NCI-H82 treated with DMSO at 0.1 percent for 48 hours (cell line): ENCODE data around the gene YIPF2.
A peak's percentile ranks its signal among the peaks of the same experiment; 100 is the strongest.

ENCODE experiments used
- DNase-seq: peaks from one replicate; lab custom pipeline; 2025; ENCODE audit not compliant: unreplicated experiment; lab: John Stamatoyannopoulos, UW

YIPF2 gene

GRCh38 chr19:10911579-10912363 lies 16.7 kb downstream of the YIPF2 start:
- no peak for DNase-seq

GRCh38 chr19:10908380-10908960 lies 20.0 kb downstream of the YIPF2 start:
- DNase-seq: no peak

- DNase-seq: no peak
Measured at GRCh38 chr19:10907925-10908324, 20.5 kb downstream of the YIPF2 start.

DNA sequence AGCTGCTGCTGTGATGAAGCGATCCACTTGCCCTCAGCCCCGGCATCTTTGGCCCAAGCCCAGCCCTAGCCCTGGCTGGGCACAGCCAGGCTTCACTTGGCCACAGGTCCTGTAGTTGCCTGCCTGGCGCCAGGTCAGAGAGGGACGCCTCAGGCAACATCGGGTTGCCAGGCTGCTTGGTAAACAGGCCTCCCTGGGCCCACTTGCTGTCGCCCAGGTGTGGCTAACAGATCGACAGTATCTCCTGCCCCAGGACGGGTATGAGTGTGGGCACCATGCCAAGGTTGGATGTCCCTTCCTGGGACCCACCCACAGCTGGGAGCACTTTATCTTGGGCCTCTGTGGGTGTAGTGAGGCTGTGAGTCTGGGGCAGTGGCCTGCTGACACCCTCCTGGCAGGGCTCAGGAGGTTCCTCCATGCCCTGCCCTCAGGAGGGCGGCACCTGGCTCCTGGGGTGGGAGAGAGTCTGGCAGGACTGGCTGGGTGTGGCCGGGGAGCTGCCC lies 29.2 kb downstream of the YIPF2 start:
- no peak for DNase-seq

DNA sequence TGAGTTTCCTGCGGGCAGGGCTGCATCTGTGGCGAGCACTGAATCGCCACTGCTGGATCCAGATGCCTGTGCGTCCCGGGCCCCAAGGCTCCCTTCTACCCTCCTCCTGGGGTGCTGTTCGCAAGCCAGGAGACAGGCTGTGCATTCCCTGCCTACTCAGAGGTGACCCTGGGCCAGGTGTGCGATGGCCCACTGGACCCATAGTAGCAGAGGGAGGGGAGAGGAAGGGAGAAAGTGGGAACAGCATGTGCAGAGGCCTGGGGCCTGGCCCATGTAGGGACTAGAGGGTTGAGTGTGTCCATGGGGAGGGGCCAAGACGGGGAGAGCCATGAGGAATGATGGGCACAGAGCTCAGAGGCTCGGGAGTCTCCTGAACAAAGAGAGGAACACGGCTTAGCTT lies 29.8 kb downstream of the YIPF2 start:
- DNase-seq: no peak

GRCh38 chr19:10896851-10897526 lies 31.4 kb downstream of the YIPF2 start:
- no peak for DNase-seq

- no peak for DNase-seq
Measured at GRCh38 chr19:10895920-10896319, 32.5 kb downstream of the YIPF2 start.

DNA sequence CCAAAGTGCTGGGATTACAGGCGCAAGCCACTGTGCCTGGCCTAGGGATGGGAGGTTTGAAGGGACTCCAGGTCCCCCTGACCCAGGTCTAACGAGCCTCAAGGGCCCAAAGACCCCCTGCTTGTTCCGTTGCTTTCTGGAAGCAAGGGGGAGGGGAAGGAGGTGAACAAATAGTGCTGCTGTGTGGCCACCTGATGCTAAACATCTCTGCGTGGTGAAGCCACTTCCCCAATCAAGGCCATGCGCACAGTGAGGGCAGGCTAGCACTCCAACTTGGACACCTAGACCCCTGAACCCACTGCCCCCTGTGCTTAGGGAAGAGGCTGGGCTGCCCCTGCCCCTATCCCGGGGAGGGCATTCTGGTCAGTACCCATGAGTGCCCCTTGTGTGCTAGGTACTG lies 33.1 kb downstream of the YIPF2 start:
- no peak for DNase-seq

GRCh38 chr19:10894911-10895213 lies 33.6 kb downstream of the YIPF2 start:
- DNase-seq: no peak

DNA sequence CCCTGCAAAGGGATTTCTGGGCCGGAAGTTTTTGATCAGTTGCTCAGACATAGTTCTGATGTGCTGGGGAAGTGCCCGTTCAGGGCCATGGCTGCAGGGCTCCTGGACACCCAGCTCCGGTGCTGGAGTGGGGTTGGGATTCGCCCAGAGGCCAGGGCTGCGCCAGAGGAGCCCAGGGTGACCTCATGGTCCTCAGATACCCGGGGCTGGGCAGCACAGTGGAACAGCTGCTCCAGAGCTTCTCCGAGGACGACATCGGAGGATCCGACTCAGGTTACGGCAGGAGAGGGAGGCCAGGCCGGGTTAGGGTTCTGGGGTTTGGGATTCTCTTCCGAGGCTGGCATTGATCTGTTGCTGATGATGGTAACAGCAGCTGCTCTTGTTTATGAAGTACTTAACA lies 36.2 kb downstream of the YIPF2 start:
- no peak for DNase-seq

GRCh38 chr19:10891405-10892086 lies 36.9 kb downstream of the YIPF2 start:
- DNase-seq: no peak

DNA sequence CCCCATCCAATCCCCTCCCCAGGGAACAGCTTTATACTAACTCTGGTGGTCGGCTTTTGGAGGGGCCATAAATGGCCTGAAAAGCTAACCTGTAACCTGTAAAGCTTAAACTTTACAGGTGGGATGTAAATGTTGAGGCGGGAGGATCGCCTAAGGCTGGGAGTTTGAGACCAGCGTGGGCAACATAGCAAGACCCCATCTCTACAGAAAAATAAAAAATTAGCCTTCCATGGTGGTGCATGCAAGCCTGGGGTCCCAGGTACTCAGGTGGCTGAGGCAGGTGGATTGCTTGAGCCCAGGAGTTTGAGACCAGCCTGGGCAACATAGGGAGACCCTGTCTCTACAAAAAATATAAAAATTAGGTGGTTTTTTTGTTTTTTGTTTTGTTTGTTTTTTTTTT lies 38.6 kb downstream of the YIPF2 start:
- no peak for DNase-seq

DNA sequence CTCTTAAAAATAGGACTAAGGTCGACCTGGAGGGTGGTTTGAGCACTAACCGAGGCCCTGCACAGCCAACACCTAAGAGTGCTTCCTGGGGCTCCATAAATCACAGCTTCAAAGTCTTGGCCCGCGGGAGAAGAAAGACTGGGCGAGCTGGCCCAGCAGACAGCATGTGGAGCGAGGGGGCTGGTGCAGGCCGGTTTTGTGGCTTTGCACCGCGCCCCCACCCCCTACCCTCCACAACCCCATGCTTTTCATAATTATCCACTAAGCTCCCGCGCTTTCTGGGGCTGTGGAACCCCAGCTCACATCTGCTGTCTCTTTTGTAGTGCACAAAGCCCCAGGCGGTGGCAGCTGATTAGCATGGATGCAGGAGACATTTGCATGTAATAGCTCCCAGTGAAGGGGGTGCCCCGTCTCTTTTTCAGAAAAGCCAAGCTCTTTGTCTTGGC lies 40.0 kb downstream of the YIPF2 start:
- DNase-seq: peak; percentile 75

- no peak for DNase-seq
Measured at GRCh38 chr19:10887616-10888367, 40.6 kb downstream of the YIPF2 start.

GRCh38 chr19:10885201-10886169 lies 43.0 kb downstream of the YIPF2 start:
- DNase-seq: no peak

DNA sequence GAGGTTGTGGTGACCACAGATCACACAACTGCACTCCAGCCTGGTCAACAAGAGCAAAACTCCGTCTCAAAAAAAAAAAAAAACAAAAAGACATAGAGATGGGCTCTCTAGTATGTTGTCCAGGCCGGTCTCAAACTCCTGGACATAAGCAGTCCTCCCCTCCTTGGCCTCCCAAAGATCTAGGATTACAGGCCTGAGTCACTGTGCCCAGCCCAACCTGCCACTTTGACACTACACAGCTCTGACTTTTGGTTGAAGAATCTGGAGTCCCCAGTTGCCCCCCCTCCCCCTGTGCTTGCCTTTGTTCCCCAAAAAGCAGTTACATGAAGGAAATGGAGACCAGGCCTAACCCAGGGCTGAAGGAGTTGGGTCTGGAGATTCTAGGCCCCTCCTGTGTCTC lies 44.2 kb downstream of the YIPF2 start:
- no peak for DNase-seq

- no peak for DNase-seq
Measured at GRCh38 chr19:10882108-10882457, 46.4 kb downstream of the YIPF2 start.

DNA sequence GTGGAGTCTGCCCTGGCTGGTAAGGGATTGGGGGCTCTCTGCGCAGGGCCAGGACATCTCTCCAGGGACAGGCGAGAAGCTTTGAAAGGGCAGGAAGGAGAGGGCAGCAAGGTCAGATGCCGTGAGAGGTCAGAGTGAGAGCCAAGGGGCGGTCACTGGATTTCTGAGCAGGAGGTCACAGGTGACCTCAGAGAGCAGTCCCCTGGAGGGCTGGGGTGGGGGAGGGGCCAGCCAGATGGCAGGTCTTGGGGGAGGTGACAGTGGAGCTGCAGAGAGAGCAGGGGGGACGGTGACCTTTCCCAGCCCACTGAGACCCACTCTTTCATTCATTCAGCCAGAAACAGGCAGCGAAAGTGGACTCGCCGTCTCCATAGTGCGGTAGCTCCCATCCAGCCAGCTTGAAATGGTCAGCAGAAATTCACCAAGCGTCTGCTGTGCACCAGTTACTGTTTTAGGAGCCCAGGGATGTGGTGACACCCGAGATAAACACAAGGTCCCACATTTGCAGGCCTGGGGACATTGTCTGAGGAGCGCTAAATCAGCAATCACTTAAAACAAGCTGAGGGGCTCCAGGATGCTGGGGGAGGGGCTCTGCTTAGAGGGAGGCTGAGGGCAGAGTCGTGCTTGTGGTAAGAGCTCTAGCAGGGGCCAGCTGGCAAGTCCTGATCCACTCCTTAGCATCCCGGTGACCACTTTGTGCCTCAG lies 46.9 kb downstream of the YIPF2 start:
- no peak for DNase-seq

DNA sequence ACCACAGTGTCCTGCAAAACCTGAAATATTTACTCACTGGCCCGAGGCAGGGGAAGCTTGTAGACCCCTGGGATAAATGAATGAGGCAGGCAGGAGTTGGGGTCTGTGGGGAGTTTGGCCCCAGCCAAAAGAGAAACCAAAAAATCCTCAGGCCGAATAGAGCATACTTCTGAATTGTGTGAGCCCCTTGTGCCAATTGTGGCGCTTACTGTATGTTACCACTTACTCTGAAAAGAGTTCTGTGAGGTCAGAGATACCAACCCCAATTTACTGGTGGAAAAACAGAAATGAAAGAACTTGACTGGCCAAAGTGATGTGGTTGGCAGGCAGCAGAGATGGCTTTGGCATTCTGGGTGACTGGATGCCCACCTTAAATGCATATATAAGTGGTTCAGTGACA lies 50.2 kb downstream of the YIPF2 start:
- DNase-seq: no peak
